Naive thymus-derived CD4-positive, alpha-beta T cell (primary cell): Measurements from ENCODE around the gene FCSK. TPM values are rescaled to one million over a fixed set of nuclear protein-coding genes. Genes with fewer than 3 reads are reported as not detected.

Experiments used
- ATAC-seq: fragments of 150-1000 bp; cut with Tn5 transposase; 2 replicates; pipeline ENCODE4 v1.10.0; 2021; ENCODE audit warnings: mild to moderate bottlenecking, moderate library complexity
- CTCF ChIA-PET: fragments of 350-600 bp; sonication (Branson Sonifier 250); formaldehyde crosslinking; loops from one replicate; lab custom pipeline; 2021; ENCODE audit warnings: antibody characterized with exemption; lab: Charles Lee
- POLR2A ChIA-PET: fragments of 350-600 bp; sonication (Branson Sonifier 250); formaldehyde crosslinking; loops from one replicate; lab custom pipeline; 2021; ENCODE audit warnings: antibody characterized with exemption, inconsistent platforms; lab: Charles Lee
- DNase-seq, 9 donors: peaks; one replicate each; pipeline versions ENCODE4 v3.0.0 to v3.0.0-alpha.2; 2020 to 2022; ENCODE audit warnings: mixed read lengths in 1 of 9
- H3K27ac ChIP-seq: one replicate; pipeline ENCODE4 v1.7.0; 2013; ENCODE audit warnings: mild to moderate bottlenecking, low read depth, low read length, moderate library complexity
- H3K27me3 ChIP-seq, 2 donors: one replicate each; pipeline ENCODE4 v1.7.0; 2013; ENCODE audit warnings: low read length in 2 of 2, mild to moderate bottlenecking in 2 of 2, moderate library complexity in 2 of 2; ENCODE audit not compliant: control insufficient read depth in 2 of 2, insufficient read depth in 2 of 2
- H3K36me3 ChIP-seq, 3 experiments: 1 replicate in 2 of 3; 2 replicates in 1 of 3; pipeline ENCODE4 v1.7.0; 2013; ENCODE audit warnings: low read length in 3 of 3, mild to moderate bottlenecking in 3 of 3, moderate library complexity in 1 of 3; ENCODE audit not compliant: insufficient read depth in 3 of 3, control insufficient read depth in 2 of 3
- H3K4me1 ChIP-seq, 2 donors: one replicate each; pipeline ENCODE4 v1.7.0; 2013; ENCODE audit warnings: low read length in 2 of 2, mild to moderate bottlenecking in 2 of 2, moderate library complexity in 1 of 2; ENCODE audit not compliant: control insufficient read depth in 2 of 2, insufficient read depth in 2 of 2
- H3K4me3 ChIP-seq: 2 replicates; pipeline ENCODE4 v1.7.0; 2013; ENCODE audit warnings: mild to moderate bottlenecking, low read length
- H3K9me3 ChIP-seq, 3 experiments: 1 replicate in 2 of 3; 2 replicates in 1 of 3; pipeline ENCODE4 v1.7.0; 2013; ENCODE audit warnings: low read length in 3 of 3; ENCODE audit not compliant: control insufficient read depth in 2 of 3
- H3K27ac Mint-ChIP-seq, 9 donors: one replicate each; pipeline ENCODE4 v1.8.0; 2020 to 2022; ENCODE audit warnings: mixed read lengths in 9 of 9, mild to moderate bottlenecking in 8 of 9, moderate library complexity in 5 of 9, inconsistent platforms in 2 of 9
- H3K27me3 Mint-ChIP-seq, 5 donors: one replicate each; pipeline ENCODE4 v1.8.0; 2021 to 2022; ENCODE audit warnings: mixed read lengths in 5 of 5, mild to moderate bottlenecking in 1 of 5
- H3K36me3 Mint-ChIP-seq, 5 donors: one replicate each; pipeline ENCODE4 v1.8.0; 2020 to 2022; ENCODE audit warnings: mixed read lengths in 5 of 5, mild to moderate bottlenecking in 3 of 5, inconsistent platforms in 1 of 5
- H3K4me1 Mint-ChIP-seq, 7 donors: one replicate each; pipeline ENCODE4 v1.8.0; 2020 to 2022; ENCODE audit warnings: mixed read lengths in 7 of 7, mild to moderate bottlenecking in 3 of 7, inconsistent platforms in 1 of 7
- H3K4me3 Mint-ChIP-seq, 10 donors: one replicate each; pipeline ENCODE4 v1.8.0; 2020 to 2022; ENCODE audit warnings: mild to moderate bottlenecking in 10 of 10, mixed read lengths in 10 of 10, moderate library complexity in 6 of 10, inconsistent platforms in 2 of 10
- H3K9me3 Mint-ChIP-seq, 11 donors: one replicate each; pipeline ENCODE4 v1.8.0; 2020 to 2022; ENCODE audit warnings: mixed read lengths in 11 of 11, mild to moderate bottlenecking in 4 of 11, inconsistent platforms in 1 of 11, moderate library complexity in 1 of 11
- intact Hi-C, 2 donors: fragments of 100-400 bp; cut with micrococcal nuclease; formaldehyde crosslinking; loops; one replicate each; pipeline ENCODE4 v1.15.1; 2023
- polyA plus RNA-seq, 2 donors: library from polyadenylated mRNA; unstranded; fragments of 300-500 nt; fragmentation: Illumina TruSeq; gene quantifications; one replicate each; pipeline ENCODE4 v1.2.3, GENCODE V29; 2021
- total RNA-seq, 6 experiments: library from RNA in 5 of 6; stranded (reverse) in 5 of 6; gene quantifications; 1 replicate in 5 of 6; 2 replicates in 1 of 6; pipeline ENCODE4 v1.2.3 and lab custom pipeline; 2021 to 2026

Gene FCSK
- total and polyA plus RNA-seq, 7 experiments from 2014 or later = 7.5 to 45.2 (median 30.1) TPM

DNA sequence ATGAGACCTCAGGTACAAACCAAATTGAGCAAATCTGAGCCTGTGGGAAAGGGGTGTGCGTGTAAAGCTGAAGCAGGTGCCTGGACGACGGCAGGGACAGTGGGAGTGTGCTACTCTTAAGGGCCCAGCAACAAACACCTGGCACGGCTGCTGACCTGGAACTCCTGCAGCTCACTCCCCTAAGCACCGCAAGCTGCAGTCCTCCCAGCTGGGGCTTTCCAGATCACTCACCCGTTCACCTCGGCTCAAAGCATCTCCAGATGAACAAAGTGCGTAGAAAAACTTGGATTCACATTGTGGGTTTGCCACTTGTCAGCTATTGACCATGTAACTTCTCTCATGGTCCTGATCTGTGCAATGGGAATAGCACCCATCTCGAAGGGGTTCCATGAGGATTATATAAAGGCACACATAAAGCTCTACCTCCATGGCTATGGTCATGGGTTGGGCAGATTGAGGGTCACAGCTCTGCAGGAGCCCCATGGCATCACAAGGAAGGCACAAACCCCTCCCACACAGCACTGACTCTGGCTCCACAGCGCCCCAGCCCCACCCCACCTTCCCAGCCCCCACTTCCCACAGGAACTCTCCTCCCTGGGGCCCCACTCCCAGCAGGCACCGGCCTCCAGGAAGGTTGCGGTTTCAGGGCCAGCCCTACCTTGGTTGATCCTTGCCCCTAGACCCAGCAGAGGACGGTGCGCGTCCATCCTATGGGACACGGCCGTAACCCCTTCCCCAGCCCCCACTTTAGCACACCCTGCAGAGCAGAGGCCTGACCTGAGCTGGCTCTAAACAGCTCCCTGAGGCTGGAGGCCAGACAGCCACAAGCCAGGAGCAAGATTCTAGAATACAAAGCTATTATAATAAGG, 37.4 kb upstream of the FCSK start:
- POLR2A ChIA-PET = interaction anchor here (1.0 to 1.6 kb wide), 2 partner anchors 21 to 131 kb away, joined by 3 to 4 read pairs; partner anchors contain the start of gene ST3GAL2
- peak overlapping the region in 5 of 10 donors; percentile 27 to 86 (median 78) for H3K4me3 Mint-ChIP-seq

DNA sequence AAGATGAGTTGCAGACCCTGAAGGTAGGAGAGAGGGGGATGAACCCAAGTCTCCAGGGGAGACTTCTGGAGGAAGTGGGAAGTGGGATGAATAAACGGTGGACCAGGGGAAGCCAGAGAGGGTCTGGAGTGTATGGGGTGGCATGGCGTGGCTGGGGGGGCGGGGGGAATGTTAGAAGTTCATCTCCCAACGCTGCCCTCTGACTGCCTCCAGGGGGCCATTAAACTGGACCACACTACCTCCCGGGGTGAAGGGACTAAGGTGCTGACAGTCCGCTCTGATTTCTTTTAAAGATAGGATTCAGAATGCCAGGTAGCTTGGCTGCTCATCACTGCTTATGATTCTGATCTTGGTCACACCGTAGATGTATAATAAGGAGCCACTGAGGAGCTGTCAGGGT, 36.7 kb upstream of the FCSK start:
- H3K27ac Mint-ChIP-seq = peak overlapping the region; percentile 78 to 92 (median 89)
- peaks cover 0 to 14% (median 0%) of the 10 kb centered on the region in 5 donors for H3K36me3 Mint-ChIP-seq
- CTCF ChIA-PET = interaction anchor here (0.6 to 0.9 kb wide), 2 partner anchors 24 to 173 kb away, joined by 3 read pairs; no protein-coding TSS in a partner anchor
- POLR2A ChIA-PET = interaction anchor here (0.5 to 1.6 kb wide), 5 partner anchors 21 to 132 kb away, joined by 3 to 4 read pairs (median 4); partner anchors contain the start of gene ST3GAL2
- H3K4me3 Mint-ChIP-seq = peak overlapping the region in 6 of 10 donors; percentile 27 to 86 (median 79)
- intact Hi-C loops = loop anchor here (1.0 to 2.0 kb wide), 2 partner anchors 9 to 15 kb away; no protein-coding TSS in a partner anchor
- no peaks in the 10 kb centered on the region for H3K9me3 Mint-ChIP-seq
- Histone ChIP-seq H3K4me1 (peaks cover 11 to 31% of the 10 kb centered on the region in 2 donors), H3K36me3 (no peaks in the 10 kb centered on the region), H3K9me3 (no peaks in the 10 kb centered on the region), H3K27me3 (no peaks in the 10 kb centered on the region), H3K27ac (peak overlapping the region; percentile 63), H3K4me3 (no peak overlapping the region)
- no peak for ATAC-seq
- DNase-seq = no peak
- H3K27me3 Mint-ChIP-seq = no peaks in the 10 kb centered on the region
- H3K4me1 Mint-ChIP-seq = peaks cover 29 to 71% (median 57%) of the 10 kb centered on the region in 7 donors

More for the DNA sequence above, 37.4 kb upstream of the FCSK start:
- H3K9me3 Mint-ChIP-seq = no peaks in the 10 kb centered on the region
- Histone ChIP-seq H3K4me3 (no peak overlapping the region), H3K9me3 (no peaks in the 10 kb centered on the region), H3K36me3 (peaks cover 0 to 4% (median 0%) of the 10 kb centered on the region in 3 experiments), H3K27me3 (no peaks in the 10 kb centered on the region), H3K4me1 (peaks cover 11 to 31% of the 10 kb centered on the region in 2 donors), H3K27ac (peak overlapping the region; percentile 23)
- intact Hi-C loops = no loop called here
- CTCF ChIA-PET = interaction anchor here (1.4 kb wide), 1 partner anchor 13 kb away, joined by 6 read pairs; no protein-coding TSS in a partner anchor
- H3K4me1 Mint-ChIP-seq = peaks cover 23 to 65% (median 50%) of the 10 kb centered on the region in 7 donors
- H3K36me3 Mint-ChIP-seq = peaks cover 0 to 10% (median 0%) of the 10 kb centered on the region in 5 donors
- ATAC-seq = no peak
- DNase-seq = no peak
- peak overlapping the region; percentile 57 to 92 (median 80) for H3K27ac Mint-ChIP-seq
- H3K27me3 Mint-ChIP-seq = no peaks in the 10 kb centered on the region

DNA sequence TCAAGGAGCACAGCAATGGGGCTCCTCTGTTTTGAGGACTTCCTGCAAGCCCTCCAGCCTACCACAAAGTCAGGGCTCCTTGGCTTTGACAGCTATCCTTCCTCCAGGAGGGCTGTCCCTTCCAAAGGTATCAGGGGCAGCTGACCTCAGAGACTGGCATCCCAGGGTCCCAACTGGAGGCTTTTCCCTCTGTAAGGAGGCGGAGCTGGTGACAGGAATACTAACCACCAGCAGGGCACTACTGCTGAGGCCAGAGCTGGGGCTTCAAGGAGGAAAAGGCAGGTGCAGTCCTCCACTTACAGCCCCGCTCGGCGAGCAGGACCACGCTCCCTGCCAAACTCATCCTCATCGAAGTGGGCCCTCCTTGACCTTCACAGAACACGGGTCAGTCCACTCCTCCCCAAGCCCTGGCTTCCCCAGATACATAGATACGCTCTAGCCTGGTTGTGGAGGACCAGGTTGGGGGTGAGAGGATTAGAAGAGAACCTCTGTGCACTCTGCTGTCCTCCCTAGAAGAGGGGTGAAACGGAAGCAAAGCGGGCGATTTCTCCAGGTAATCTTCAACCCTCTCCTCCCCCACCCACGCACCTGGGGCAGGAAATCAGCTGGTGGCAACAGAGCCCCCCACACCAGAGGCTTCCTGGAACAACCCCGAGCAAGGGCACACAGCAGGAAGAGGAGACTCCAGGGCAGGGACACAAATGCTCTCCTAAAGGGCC, 36.0 kb upstream of the FCSK start:
- Mint-ChIP-seq H3K9me3 (no peaks in the 10 kb centered on the region), H3K4me1 (peaks cover 33 to 76% (median 63%) of the 10 kb centered on the region in 7 donors), H3K27ac (peak overlapping the region; percentile 71 to 92 (median 90)), H3K27me3 (no peaks in the 10 kb centered on the region), H3K4me3 (peak overlapping the region; percentile 60 to 86 (median 77)), H3K36me3 (peaks cover 0 to 14% (median 0%) of the 10 kb centered on the region in 5 donors)
- ChIA-PET CTCF (interaction anchor here (0.5 to 0.9 kb wide), 4 partner anchors 25 to 173 kb away, joined by 3 read pairs; partner anchors contain the start of gene COG4), POLR2A (interaction anchor here (0.5 to 1.6 kb wide), 8 partner anchors 11 to 133 kb away, joined by 3 to 5 read pairs (median 4); partner anchors contain the start of genes COG4, FCSK, SF3B3 and ST3GAL2)
- peak; percentile 22 for ATAC-seq
- Histone ChIP-seq H3K36me3 (no peaks in the 10 kb centered on the region), H3K27me3 (no peaks in the 10 kb centered on the region), H3K4me3 (peak overlapping the region; percentile 2), H3K27ac (peak overlapping the region; percentile 63), H3K9me3 (no peaks in the 10 kb centered on the region), H3K4me1 (peaks cover 11 to 31% of the 10 kb centered on the region in 2 donors)
- intact Hi-C loops = loop anchor here (1.0 to 2.0 kb wide), 2 partner anchors 10 to 14 kb away; no protein-coding TSS in a partner anchor
- DNase-seq = peak in 2 of 9 donors; percentile 18 to 38

DNA sequence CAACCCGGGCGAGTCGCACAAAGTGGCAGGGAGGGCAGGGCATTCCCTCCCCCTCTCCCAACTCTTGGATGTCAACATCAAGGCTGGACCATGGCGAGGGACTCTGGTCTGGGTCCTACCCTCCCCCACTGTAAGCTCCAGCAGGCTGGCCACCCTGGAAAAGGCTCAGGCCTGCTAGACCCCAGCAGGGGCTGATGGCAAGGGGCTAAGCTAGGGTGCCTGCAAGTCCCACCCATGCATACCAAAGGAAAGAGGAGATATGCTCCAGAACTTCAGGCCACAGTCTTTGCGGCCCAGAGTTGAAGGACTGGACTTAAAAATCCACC, 35.4 kb upstream of the FCSK start:
- H3K4me1 ChIP-seq = peaks cover 11 to 31% of the 10 kb centered on the region in 2 donors
- peak overlapping the region; percentile 60 to 86 (median 77) for H3K4me3 Mint-ChIP-seq
- ChIA-PET POLR2A (interaction anchor here (0.9 to 1.6 kb wide), 6 partner anchors 11 to 104 kb away, joined by 3 to 5 read pairs (median 4); partner anchors contain the start of genes COG4, FCSK, SF3B3 and ST3GAL2), CTCF (no interaction called here)
- H3K9me3 Mint-ChIP-seq = no peaks in the 10 kb centered on the region
- peak overlapping the region; percentile 2 for H3K4me3 ChIP-seq
- peaks cover 0 to 14% (median 0%) of the 10 kb centered on the region in 5 donors for H3K36me3 Mint-ChIP-seq
- H3K27ac ChIP-seq = peak overlapping the region; percentile 63
- no peaks in the 10 kb centered on the region for H3K27me3 ChIP-seq
- no peaks in the 10 kb centered on the region for H3K9me3 ChIP-seq
- H3K27ac Mint-ChIP-seq = peak overlapping the region; percentile 71 to 92 (median 90)
- no peak for ATAC-seq
- intact Hi-C loops = loop anchor here (1.0 to 2.0 kb wide), 2 partner anchors 11 to 14 kb away; no protein-coding TSS in a partner anchor
- H3K4me1 Mint-ChIP-seq = peaks cover 33 to 76% (median 63%) of the 10 kb centered on the region in 7 donors
- H3K27me3 Mint-ChIP-seq = no peaks in the 10 kb centered on the region
- H3K36me3 ChIP-seq = no peaks in the 10 kb centered on the region
- DNase-seq = no peak

DNA sequence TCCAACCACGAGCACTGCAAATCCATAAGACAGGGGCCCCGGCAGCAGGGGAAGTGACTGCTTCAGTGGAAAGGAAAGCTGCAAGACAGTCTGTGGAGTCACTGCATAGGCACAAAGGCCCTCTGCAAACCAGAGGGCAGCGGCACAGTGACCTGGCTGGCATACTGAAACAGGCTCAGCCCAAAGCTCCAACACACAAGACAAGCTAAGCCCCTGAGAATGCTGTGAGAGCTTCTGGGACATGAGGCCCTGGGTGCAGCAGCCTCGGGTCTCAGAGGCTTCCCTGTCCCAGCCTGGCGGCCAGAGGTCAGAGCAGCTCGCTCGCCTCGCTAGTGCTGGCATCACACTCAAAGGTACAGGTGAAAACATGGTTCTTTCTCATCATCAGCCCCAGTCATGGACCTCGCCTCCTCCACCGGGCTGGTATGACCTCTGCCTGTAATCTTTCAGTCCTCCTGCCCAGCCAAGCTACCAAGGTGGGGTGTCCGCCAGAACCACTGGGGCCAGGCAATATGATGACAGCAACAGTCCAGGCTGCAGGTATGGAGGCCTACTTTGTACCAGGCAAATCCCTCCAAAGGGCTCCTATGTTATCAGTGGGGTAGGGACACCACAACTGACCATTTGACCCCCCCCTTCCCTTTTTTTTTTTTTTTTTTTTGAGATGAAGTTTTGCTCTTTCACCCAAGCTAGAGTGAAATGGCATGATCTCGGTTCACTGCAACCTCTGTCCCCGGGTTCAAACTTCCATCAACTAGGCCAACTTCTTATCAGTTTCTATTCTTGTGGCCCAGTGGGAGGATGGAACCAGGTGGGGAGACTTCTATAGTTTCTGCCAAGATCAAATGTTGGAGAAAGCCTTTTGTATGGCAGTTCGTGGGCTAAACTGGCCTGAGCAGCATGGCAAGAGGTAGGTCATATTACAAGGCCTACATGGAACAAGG, 34.7 kb upstream of the FCSK start:
- peaks cover 33 to 72% (median 62%) of the 10 kb centered on the region in 7 donors for H3K4me1 Mint-ChIP-seq
- intact Hi-C loops = loop anchor here in 1 of 2 donors (2.0 kb wide), 1 partner anchor 13 kb away; no protein-coding TSS in a partner anchor
- H3K9me3 Mint-ChIP-seq = no peaks in the 10 kb centered on the region
- peak overlapping the region in 8 of 9 donors; percentile 78 to 92 (median 90) for H3K27ac Mint-ChIP-seq
- Histone ChIP-seq H3K27me3 (no peaks in the 10 kb centered on the region), H3K36me3 (peaks cover 0 to 2% (median 0%) of the 10 kb centered on the region in 3 experiments), H3K9me3 (no peaks in the 10 kb centered on the region), H3K4me3 (no peak overlapping the region), H3K4me1 (peaks cover 11 to 31% of the 10 kb centered on the region in 2 donors), H3K27ac (peak overlapping the region; percentile 63)
- peak overlapping the region; percentile 60 to 86 (median 77) for H3K4me3 Mint-ChIP-seq
- peaks cover 0 to 14% (median 0%) of the 10 kb centered on the region in 5 donors for H3K36me3 Mint-ChIP-seq
- CTCF ChIA-PET = no interaction called here
- DNase-seq (peak in 1 of 9 donors; percentile 9), ATAC-seq (no peak)
- no peaks in the 10 kb centered on the region for H3K27me3 Mint-ChIP-seq
- POLR2A ChIA-PET = interaction anchor here (0.9 to 1.6 kb wide), 4 partner anchors 12 to 104 kb away, joined by 3 to 5 read pairs (median 3); partner anchors contain the start of genes COG4, FCSK and SF3B3
